Liver (tissue), 9 donors: ENCODE measurements around the gene RAB3GAP1. TPM values are rescaled to one million over a fixed set of nuclear protein-coding genes. Genes with fewer than 3 reads are reported as not detected.

Experiments used
- DNase-seq: peaks from one replicate; pipeline ENCODE4 v3.0.0-alpha.2; 2017; ENCODE audit warnings: low spot score
- H3K27ac ChIP-seq, 2 donors: one replicate each; pipeline ENCODE4 v1.7.0; 2013; ENCODE audit warnings: inconsistent platforms in 2 of 2, low read length in 2 of 2, control low read depth in 1 of 2, low read depth in 1 of 2, mild to moderate bottlenecking in 1 of 2
- H3K27me3 ChIP-seq, 4 donors: one replicate each; pipeline versions ENCODE4 v1.6.1 to v1.7.0; 2013; ENCODE audit warnings: low read length in 3 of 4, inconsistent platforms in 1 of 4, mild to moderate bottlenecking in 1 of 4, moderate library complexity in 1 of 4; ENCODE audit not compliant: control insufficient read depth in 4 of 4, insufficient read depth in 4 of 4
- H3K36me3 ChIP-seq, 4 donors: one replicate each; pipeline versions ENCODE4 v1.6.1 to v1.7.0; 2013; ENCODE audit warnings: low read length in 3 of 4, mild to moderate bottlenecking in 3 of 4, low read depth in 1 of 4, moderate library complexity in 1 of 4; ENCODE audit not compliant: control insufficient read depth in 4 of 4, insufficient read depth in 3 of 4
- H3K4me1 ChIP-seq, 4 donors: one replicate each; pipeline versions ENCODE4 v1.6.1 to v1.7.0; 2013; ENCODE audit warnings: low read length in 3 of 4, mild to moderate bottlenecking in 3 of 4, moderate library complexity in 1 of 4; ENCODE audit not compliant: control insufficient read depth in 4 of 4, insufficient read depth in 4 of 4
- H3K4me3 ChIP-seq, 3 donors: one replicate each; pipeline versions ENCODE4 v1.6.1 to v1.7.0; 2013; ENCODE audit warnings: low read length in 3 of 3, control low read depth in 1 of 3, low read depth in 1 of 3, mild to moderate bottlenecking in 1 of 3
- H3K9ac ChIP-seq, 2 donors: one replicate each; pipeline ENCODE4 v1.7.0; 2013; ENCODE audit warnings: low read length in 2 of 2, mild to moderate bottlenecking in 2 of 2, moderate library complexity in 2 of 2, control low read depth in 1 of 2, low read depth in 1 of 2
- H3K9me3 ChIP-seq, 4 donors: one replicate each; pipeline versions ENCODE4 v1.6.1 to v1.7.0; 2013; ENCODE audit warnings: low read length in 3 of 4; ENCODE audit not compliant: control insufficient read depth in 4 of 4
- EGR1 ChIP-seq, 2 donors: IDR thresholded peaks; 2 replicates each; pipeline ENCODE4 v1.6.1; 2016 to 2018; ENCODE audit warnings: antibody characterized with exemption in 2 of 2, low read depth in 2 of 2
- FOXA1 ChIP-seq: IDR thresholded peaks from 2 replicates; pipeline ENCODE4 v1.6.1; 2016; ENCODE audit warnings: antibody characterized with exemption
- FOXA2 ChIP-seq: IDR thresholded peaks from 2 replicates; pipeline ENCODE4 v1.6.1; 2016; ENCODE audit warnings: antibody characterized with exemption
- GABPA ChIP-seq, 2 donors: IDR thresholded peaks in 1 of 2; conservative IDR thresholded peaks in 1 of 2; 2 replicates each; pipeline ENCODE4 v1.6.1; 2016; ENCODE audit warnings: antibody characterized with exemption in 2 of 2, mild to moderate bottlenecking in 1 of 2, moderate library complexity in 1 of 2
- HNF4A ChIP-seq, 2 donors: conservative IDR thresholded peaks; 2 replicates each; pipeline ENCODE4 v1.6.1; 2016; ENCODE audit warnings: antibody characterized with exemption in 2 of 2, mild to moderate bottlenecking in 2 of 2
- HNF4G ChIP-seq: IDR thresholded peaks from 2 replicates; pipeline ENCODE4 v1.6.1; 2016; ENCODE audit warnings: antibody characterized with exemption
- JUND ChIP-seq, 2 donors: IDR thresholded peaks; 2 replicates each; pipeline ENCODE4 v1.6.1; 2016; ENCODE audit warnings: antibody characterized with exemption in 2 of 2
- NR2F2 ChIP-seq: IDR thresholded peaks from 2 replicates; pipeline ENCODE4 v1.6.1; 2016; ENCODE audit warnings: antibody characterized with exemption
- REST ChIP-seq: IDR thresholded peaks from 2 replicates; pipeline ENCODE4 v1.6.1; 2016; ENCODE audit warnings: antibody characterized with exemption, mild to moderate bottlenecking
- RXRA ChIP-seq, 2 donors: IDR thresholded peaks; 2 replicates each; pipeline ENCODE4 v1.6.1; 2017 to 2018; ENCODE audit warnings: antibody characterized with exemption in 2 of 2, mild to moderate bottlenecking in 1 of 2
- TAF1 ChIP-seq: conservative IDR thresholded peaks from 2 replicates; pipeline ENCODE4 v1.6.1; 2016; ENCODE audit warnings: antibody characterized with exemption, mild to moderate bottlenecking
- YY1 ChIP-seq: IDR thresholded peaks from 2 replicates; pipeline ENCODE4 v1.6.1; 2016; ENCODE audit warnings: antibody characterized with exemption, mild to moderate bottlenecking
- ZBTB33 ChIP-seq: IDR thresholded peaks from 2 replicates; pipeline ENCODE4 v1.6.1; 2016; ENCODE audit warnings: antibody characterized with exemption
- WGBS: extraction: QIAGEN DNeasy Blood & Tissue Kit; methylation state at CpG from one replicate; pipeline ENCODE4 v1.1.7; 2013; 5-methylcytosine and 5-hydroxymethylcytosine counted together
- polyA plus RNA-seq, 2 donors: library from polyadenylated mRNA; stranded (reverse) in 1 of 2; unstranded in 1 of 2; fragments of 200-250 nt in 1 of 2; fragments of >200 nt in 1 of 2; fragmentation: Nextera tagmentation in 1 of 2; extraction: Ambion mirVana in 1 of 2; gene quantifications; one replicate each; pipeline versions ENCODE4 v1.2.1 to v1.2.3, GENCODE V29; 2013 to 2015
- total RNA-seq, 2 donors: library from RNA; depleted of rRNA; stranded (reverse); fragments of >200 nt; gene quantifications; one replicate each; pipeline ENCODE4 v1.2.3, GENCODE V29; 2014
- TF ChIP-seq, protein P1 (sequence below): fragments of 150-350 bp; IDR thresholded peaks from 2 replicates; pipeline ENCODE4 v1.5.1; 2017; ENCODE audit warnings: improper control_type of control experiment, low read depth, low read length; ENCODE audit not compliant: missing input control
- TF ChIP-seq, protein P2 (sequence below): IDR thresholded peaks from 2 replicates; pipeline ENCODE4 v1.6.1; 2016; ENCODE audit warnings: antibody characterized with exemption
- TF ChIP-seq, protein P3 (sequence below): IDR thresholded peaks from 2 replicates; pipeline ENCODE4 v1.6.1; 2016; ENCODE audit warnings: antibody characterized with exemption
- donor health status: healthy.
- donor health status: healthy.
- donor health status: healthy.
- donor health status: healthy.
- donor health status: healthy.

The RAB3GAP1 gene
- total and polyA plus RNA-seq, 4 donors: 8.8 to 30.0 (median 15.1) TPM

DNA sequence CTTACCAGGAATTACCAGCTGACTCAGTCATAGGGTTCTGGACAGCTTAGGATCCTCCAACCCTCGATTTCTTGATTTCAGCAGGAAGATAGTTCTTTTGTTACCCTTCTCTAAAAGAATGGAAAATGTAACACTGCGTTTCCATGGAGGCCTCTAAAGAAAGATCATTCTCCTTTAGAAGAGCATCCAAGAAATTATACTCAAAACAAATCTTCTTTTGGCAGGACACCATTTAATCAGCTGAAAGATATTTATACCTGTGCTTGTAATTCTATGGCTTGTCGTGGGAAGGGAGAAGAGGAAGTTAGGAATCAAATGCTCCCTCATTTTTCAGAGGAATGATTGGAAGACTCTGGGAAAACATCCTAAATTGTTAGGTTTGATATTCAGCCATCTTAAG is 130.5 kb downstream of the RAB3GAP1 start:
- H3K4me3 ChIP-seq: no peak overlapping the region
- no peak overlapping the region for H3K27ac ChIP-seq
- no peaks in the 10 kb centered on the region for H3K4me1 ChIP-seq
- TF ChIP-seq JUND (IDR thresholded peaks at IDR 0.05): no peak
- no peak for TF ChIP-seq EGR1 (IDR thresholded peaks at IDR 0.05; ENCODE audit: low read depth in 2 of 2)
- no peak for TF ChIP-seq YY1
- TF ChIP-seq TAF1: no peak
- no peak for TF ChIP-seq NR2F2
- no peak for TF ChIP-seq GABPA (IDR thresholded peaks at IDR 0.05 in 1 of 2, conservative IDR thresholded peaks at IDR 0.05 in 1 of 2)
- TF ChIP-seq ZBTB33: no peak
- TF ChIP-seq FOXA2: no peak
- TF ChIP-seq, protein P1, sequence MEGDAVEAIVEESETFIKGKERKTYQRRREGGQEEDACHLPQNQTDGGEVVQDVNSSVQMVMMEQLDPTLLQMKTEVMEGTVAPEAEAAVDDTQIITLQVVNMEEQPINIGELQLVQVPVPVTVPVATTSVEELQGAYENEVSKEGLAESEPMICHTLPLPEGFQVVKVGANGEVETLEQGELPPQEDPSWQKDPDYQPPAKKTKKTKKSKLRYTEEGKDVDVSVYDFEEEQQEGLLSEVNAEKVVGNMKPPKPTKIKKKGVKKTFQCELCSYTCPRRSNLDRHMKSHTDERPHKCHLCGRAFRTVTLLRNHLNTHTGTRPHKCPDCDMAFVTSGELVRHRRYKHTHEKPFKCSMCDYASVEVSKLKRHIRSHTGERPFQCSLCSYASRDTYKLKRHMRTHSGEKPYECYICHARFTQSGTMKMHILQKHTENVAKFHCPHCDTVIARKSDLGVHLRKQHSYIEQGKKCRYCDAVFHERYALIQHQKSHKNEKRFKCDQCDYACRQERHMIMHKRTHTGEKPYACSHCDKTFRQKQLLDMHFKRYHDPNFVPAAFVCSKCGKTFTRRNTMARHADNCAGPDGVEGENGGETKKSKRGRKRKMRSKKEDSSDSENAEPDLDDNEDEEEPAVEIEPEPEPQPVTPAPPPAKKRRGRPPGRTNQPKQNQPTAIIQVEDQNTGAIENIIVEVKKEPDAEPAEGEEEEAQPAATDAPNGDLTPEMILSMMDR: no peak
- no peak for TF ChIP-seq RXRA (IDR thresholded peaks at IDR 0.05)
- TF ChIP-seq, protein P2, sequence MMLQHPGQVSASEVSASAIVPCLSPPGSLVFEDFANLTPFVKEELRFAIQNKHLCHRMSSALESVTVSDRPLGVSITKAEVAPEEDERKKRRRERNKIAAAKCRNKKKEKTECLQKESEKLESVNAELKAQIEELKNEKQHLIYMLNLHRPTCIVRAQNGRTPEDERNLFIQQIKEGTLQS: no peak
- no peak for TF ChIP-seq FOXA1
- WGBS: 94% methylated on average over 3 of the region's 3 CpGs
- no peaks in the 10 kb centered on the region for H3K27me3 ChIP-seq
- no peak overlapping the region for H3K9ac ChIP-seq
- peaks cover 0 to 3% (median 0%) of the 10 kb centered on the region in 4 donors for H3K36me3 ChIP-seq
- no peak for DNase-seq
- no peaks in the 10 kb centered on the region for H3K9me3 ChIP-seq

DNA sequence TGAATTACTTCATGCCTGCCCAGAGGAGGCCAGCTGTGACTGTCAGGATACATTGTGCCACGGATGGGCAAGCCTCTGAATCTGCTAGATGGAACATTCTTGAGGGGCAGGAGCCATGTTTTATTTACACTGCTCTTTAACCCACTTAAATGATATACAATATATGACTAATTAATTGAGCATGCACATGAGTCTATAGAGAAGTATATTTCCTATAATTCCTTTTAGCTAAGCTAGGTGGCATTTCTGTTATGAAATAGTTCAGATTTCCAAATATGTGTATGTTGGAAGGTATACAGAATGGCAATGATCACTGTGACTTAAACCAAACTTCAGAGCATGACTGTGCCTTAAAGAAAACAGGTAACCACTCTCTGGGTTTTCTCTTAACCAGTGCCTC is 131.7 kb downstream of the RAB3GAP1 start:
- Histone ChIP-seq H3K36me3 (peaks cover 0 to 3% (median 0%) of the 10 kb centered on the region in 4 donors), H3K27me3 (no peaks in the 10 kb centered on the region), H3K4me1 (no peaks in the 10 kb centered on the region), H3K9me3 (no peaks in the 10 kb centered on the region), H3K9ac (no peak overlapping the region), H3K27ac (no peak overlapping the region), H3K4me3 (no peak overlapping the region)
- no peak for DNase-seq
- 90% methylated on average over 1 of the region's 1 CpG for WGBS
- TF ChIP-seq, protein P2: no peak
- TF ChIP-seq, protein P1: no peak
- TF ChIP-seq, protein P3, sequence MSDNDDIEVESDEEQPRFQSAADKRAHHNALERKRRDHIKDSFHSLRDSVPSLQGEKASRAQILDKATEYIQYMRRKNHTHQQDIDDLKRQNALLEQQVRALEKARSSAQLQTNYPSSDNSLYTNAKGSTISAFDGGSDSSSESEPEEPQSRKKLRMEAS: no peak
- no peak for TF ChIP-seq HNF4G
- no peak for TF ChIP-seq RXRA (IDR thresholded peaks at IDR 0.05)
- TF ChIP-seq REST: no peak
- no peak for TF ChIP-seq JUND (IDR thresholded peaks at IDR 0.05)
- no peak for TF ChIP-seq HNF4A (conservative IDR thresholded peaks at IDR 0.05)
- no peak for TF ChIP-seq ZBTB33
